Mononuclear cell (primary cell): Measurements from ENCODE around the gene FCSK. TPM values are rescaled to one million over a fixed set of nuclear protein-coding genes. Genes with fewer than 3 reads are reported as not detected.
"Not testable (repeated sequence)": the region's sequence is repeated elsewhere in the genome, so short reads cannot be mapped to it uniquely, and the experiment has no call there.

ENCODE experiments used
- H3K27me3 ChIP-seq: 2 replicates; pipeline ENCODE4 v1.6.0; 2011; ENCODE audit warnings: low read length, control low read depth; ENCODE audit not compliant: insufficient read depth
- H3K4me1 ChIP-seq: 2 replicates; pipeline ENCODE4 v1.5.1; 2011; ENCODE audit warnings: mild to moderate bottlenecking, low read length, control low read depth; ENCODE audit not compliant: insufficient read depth
- H3K4me3 ChIP-seq: 2 replicates; pipeline ENCODE4 v1.5.1; 2011; ENCODE audit warnings: mild to moderate bottlenecking, low read length, moderate library complexity
- H3K9me3 ChIP-seq: 2 replicates; pipeline ENCODE4 v1.5.1; 2011; ENCODE audit warnings: low read depth, mild to moderate bottlenecking, control low read depth, low read length
- total RNA-seq: library from RNA; depleted of rRNA; stranded (reverse); fragments of >200 nt; gene quantifications from one replicate; pipeline ENCODE4 v1.2.3, GENCODE V29; 2012

FCSK gene
- total RNA-seq, 1 donor: 9.2 TPM

DNA sequence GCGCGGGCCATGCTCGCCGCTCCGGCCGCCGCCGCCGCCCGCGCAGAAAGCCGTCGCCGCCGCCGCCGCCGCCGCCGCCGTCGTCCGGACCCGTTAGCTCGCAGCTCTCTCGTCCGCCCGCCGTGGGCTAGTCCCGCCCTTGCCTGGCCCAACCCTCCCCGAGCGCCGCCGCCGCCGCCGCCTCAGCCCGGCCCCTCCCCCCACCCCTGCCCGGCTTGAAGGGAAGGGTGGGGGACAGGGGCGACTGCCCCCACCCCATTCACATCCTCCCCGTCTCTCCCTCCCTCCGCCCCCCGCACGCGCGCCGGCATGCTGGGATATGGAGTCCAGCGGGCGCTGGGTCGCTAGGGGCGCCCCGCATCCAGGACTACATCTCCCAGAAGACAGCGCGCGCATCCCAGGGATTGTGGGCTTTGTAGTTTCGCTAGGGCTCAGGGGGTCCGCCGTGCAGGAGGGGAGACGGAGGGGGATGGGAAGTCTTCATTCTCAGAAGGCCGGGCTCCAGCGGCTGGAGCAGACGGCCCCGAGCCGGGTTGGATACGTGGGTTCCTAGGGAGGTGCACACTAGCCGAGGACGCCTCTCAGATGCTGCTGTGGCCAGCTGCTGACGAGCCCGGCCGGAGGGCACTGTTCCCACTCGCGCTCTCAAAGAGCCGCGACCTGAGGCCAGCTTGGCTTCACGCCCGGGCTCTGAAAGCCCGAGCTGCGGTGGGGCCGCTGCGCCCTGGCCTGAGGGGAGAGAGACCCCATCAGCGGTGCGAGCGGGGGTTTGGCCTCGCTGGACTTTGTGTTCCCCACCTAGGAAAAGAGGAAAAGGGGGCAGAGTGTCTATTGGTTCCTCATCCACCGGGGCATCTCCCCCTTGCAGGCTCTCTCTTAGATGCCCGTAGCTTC lies 15.2 kb upstream of the FCSK start, which contains the start of gene ST3GAL2:
Gene ST3GAL2 (minus strand): TSS at position 132 of the 894 bp plus-strand sequence. CDS start 40,570 bp downstream, outside the sequence.
- H3K4me1 ChIP-seq: peaks cover 41% of the 10 kb centered on the region
- no peaks in the 10 kb centered on the region for H3K27me3 ChIP-seq
- peak within 1 kb of the TSS; percentile 64 for H3K4me3 ChIP-seq
- no peaks in the 10 kb centered on the region for H3K9me3 ChIP-seq

DNA sequence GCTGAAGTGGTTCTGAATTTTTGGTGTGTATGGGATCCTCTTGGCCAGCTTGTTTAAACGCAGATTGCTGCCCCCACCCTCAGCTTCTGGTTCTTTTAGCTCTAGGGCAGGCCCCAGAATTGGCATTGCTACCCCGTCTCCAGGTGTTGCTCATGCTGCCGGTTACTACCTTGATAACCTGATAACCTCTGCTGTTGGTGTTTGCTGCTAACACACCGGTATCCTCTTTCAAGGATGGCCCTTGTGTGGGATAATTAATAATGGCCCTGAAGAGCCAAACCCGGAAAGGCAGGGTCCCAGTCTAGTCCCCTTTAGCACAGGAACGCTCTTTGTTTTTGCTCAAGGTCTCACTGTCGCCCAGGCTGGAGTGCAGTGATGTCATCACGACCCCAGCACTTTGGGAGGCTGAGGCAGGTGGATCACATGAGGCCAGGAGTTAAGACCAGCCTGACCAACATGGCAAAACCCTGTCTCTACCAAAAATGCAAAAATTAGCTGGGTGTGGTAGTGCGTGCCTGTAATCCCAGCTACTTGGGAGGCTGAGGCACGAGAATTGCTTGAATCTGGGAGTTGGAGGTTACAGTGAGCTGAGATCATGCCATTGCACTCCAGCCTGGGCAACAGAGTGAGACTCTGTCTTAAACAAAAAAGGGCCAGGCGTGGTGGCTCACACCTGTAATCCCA lies 14.2 kb upstream of the FCSK start:
- no peaks in the 10 kb centered on the region for H3K9me3 ChIP-seq
- peaks cover 32% of the 10 kb centered on the region for H3K4me1 ChIP-seq
- no peaks in the 10 kb centered on the region for H3K27me3 ChIP-seq
- no peak overlapping the region for H3K4me3 ChIP-seq

- no peaks in the 10 kb centered on the region for H3K9me3 ChIP-seq
- H3K27me3 ChIP-seq: no peaks in the 10 kb centered on the region
- peaks cover 26% of the 10 kb centered on the region for H3K4me1 ChIP-seq
- no peak overlapping the region for H3K4me3 ChIP-seq
These were observed 12.9 kb upstream of the FCSK start for GRCh38 chr16:70441406-70441990.

DNA sequence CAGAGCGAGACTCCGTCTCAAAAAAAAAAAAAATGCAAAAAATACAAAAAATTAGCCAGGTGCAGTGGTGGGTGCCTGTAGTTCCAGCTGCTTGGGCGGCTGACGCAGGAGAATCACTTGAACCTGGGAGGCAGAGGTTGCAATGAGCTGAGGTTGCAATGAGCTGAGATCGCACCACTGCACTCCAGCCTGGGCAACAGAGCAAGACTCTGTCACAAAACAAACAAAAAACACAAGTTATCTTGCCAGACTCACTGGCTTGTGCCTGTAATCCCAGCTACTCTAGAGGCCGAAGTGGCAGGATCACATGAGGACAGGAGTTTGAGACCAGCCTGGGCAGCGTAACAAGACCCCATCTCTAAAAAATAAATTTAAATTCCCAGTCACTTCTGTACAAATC lies 12.1 kb upstream of the FCSK start:
- Histone ChIP-seq H3K4me3 (no peak overlapping the region), H3K9me3 (no peaks in the 10 kb centered on the region), H3K27me3 (no peaks in the 10 kb centered on the region), H3K4me1 (peaks cover 18% of the 10 kb centered on the region)

DNA sequence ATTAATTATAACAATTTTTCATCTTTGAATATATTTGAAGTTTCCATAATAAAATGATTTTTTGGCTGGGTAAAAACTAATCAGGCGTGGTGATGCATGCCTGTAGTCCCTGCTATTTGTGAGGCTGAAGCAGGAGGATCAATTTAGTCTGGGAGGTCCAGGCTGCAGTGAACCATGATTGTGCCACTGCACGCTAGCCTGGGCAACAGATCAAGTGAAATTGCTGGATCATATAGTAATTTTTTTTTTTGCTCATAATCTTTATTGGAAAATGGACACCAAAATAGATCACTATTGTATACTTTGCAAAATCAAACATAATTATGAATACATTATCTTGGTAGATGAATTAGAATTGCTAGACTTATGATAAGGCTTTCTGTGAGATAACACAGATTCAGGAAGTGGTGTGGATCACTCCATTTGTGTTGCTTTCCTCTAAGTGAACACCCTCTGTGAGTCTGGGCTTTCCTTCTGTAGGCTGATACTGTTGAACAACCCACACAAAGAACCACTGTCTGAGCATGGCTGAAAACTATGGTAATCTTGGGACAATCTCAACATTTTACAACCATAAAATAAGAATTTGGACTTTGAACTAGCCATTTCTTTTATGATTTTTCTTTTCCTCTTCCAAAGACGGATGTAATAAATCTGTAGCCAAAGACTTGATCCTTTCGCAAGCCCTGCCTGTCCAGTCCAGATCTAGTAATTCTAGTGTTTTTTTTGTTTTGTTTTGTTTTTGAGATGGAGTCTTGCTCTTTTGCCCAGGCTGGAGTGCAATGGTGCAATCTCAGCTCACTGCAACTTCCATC lies 9.9 kb upstream of the FCSK start:
- Histone ChIP-seq H3K4me1 (peaks cover 6% of the 10 kb centered on the region), H3K9me3 (no peaks in the 10 kb centered on the region), H3K27me3 (no peaks in the 10 kb centered on the region), H3K4me3 (no peak overlapping the region)

- no peaks in the 10 kb centered on the region for H3K27me3 ChIP-seq
- no peak overlapping the region for H3K4me3 ChIP-seq
- no peaks in the 10 kb centered on the region for H3K4me1 ChIP-seq
- no peaks in the 10 kb centered on the region for H3K9me3 ChIP-seq
These were observed 6.3 kb upstream of the FCSK start for GRCh38 chr16:70448075-70448474.

DNA sequence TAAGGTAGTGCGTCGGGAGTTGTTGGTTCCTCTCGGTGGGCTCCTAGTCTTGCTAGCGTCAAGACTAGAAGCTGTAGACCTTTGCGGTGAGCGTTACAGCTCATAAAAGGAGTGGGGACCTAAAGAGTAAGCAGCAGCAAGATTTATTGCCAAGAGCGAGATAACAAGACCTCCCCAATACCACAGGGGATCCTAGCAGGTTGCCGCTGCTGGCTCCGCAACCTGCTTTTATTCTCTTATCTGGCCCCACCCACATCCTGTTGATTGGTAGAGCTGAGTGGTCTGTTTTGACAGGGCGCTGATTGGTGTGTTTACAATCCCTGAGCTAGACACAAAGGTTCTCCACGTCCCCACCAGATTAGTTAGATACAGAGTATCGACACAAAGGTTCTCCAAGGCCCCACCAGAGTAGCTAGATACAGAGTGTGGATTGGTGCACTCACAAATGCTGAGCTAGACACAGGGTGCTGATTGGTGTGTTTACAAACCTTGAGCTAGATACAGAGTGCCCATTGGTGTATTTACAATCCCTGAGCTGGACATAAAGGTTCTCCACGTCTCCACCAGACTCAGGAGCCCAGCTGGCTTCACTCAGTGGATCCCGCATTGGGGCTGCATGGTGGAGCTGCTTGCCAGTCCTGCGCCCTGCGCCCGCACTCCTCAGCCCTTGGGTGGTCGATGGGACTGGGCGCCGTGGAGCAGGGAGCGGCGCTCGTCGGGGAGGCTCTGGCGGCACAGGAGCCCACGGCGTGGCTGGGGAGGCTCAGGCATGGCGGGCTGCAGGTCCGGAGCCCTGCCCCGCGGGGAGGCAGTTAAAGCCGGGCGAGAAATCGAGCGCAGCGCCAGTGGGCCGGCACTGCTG lies 4.0 kb upstream of the FCSK start:
- not testable (repeated sequence) for H3K9me3 ChIP-seq, H3K4me3 ChIP-seq, H3K27me3 ChIP-seq
- peaks cover 12% of the 10 kb centered on the region for H3K4me1 ChIP-seq

DNA sequence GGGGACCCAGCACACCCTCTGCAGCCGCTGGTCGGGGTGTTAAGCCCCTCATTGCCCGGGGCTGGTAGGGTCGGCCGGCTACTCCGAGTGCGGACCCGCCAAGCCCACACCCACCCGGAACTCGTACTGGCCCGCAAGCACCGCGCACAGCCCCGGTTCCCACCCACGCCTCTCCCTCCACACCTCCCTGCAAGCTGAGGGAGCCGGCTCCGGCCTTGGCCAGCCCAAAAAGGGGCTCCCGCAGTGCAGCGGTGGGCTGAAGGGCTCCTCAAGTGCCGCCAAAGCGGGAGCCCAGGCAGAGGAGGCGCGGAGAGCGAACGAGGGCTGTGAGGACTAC lies 3.4 kb upstream of the FCSK start:
- peaks cover 18% of the 10 kb centered on the region for H3K4me1 ChIP-seq
- not testable (repeated sequence) for H3K9me3 ChIP-seq, H3K4me3 ChIP-seq, H3K27me3 ChIP-seq

DNA sequence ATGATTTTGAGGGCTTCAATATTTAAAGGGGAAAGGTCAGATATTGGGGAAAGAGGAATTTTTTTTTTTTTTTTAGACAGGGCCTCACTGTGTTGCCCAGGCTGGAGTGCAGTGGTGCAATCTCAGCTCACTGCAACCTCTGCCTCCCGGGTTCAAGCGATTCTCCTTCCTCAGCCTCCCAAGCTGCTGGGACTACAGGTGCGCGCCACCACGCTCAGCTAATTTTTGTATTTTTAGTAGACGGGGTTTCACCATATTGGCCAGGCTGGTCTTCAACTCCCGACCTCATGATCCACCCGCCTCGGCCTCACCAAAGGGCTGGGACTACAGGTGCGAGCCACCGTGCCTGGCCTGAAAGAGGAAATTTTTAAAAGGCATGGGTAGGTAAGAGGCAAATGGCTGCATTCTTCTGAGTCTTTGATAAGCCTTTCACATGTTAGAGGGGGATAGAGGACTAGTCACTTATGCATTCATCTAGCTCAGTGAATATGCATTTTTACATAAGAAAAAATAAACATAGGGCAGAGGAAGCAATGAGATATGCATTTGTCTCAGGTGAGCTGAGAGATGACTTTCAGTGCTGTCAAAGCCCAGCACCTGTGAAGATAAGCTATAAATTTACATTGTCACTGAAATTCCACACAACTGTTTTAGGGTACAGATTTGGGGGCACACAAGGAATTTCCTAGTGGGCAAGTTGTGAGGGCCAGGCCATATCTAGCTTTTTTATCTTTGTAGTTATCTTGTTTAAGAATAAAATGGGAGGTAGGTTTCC lies 1.1 kb upstream of the FCSK start:
- peak overlapping the region; percentile 86 for H3K4me3 ChIP-seq

GRCh38 chr16:70453892-70454221 lies 538 bp upstream of the FCSK start:
- Histone ChIP-seq H3K4me1 (peaks cover 20% of the 10 kb centered on the region), H3K27me3 (no peaks in the 10 kb centered on the region), H3K4me3 (peak overlapping the region; percentile 86), H3K9me3 (no peaks in the 10 kb centered on the region)

More for the DNA sequence above, 1.1 kb upstream of the FCSK start:
- H3K4me1 ChIP-seq: peaks cover 20% of the 10 kb centered on the region
- no peaks in the 10 kb centered on the region for H3K27me3 ChIP-seq
- H3K9me3 ChIP-seq: no peaks in the 10 kb centered on the region

GRCh38 chr16:70455910-70456309 lies 1.5 kb downstream of the FCSK start:
- Histone ChIP-seq H3K4me3 (no peak overlapping the region), H3K9me3 (no peaks in the 10 kb centered on the region), H3K4me1 (peaks cover 20% of the 10 kb centered on the region), H3K27me3 (no peaks in the 10 kb centered on the region)

GRCh38 chr16:70457446-70458166 lies 3.2 kb downstream of the FCSK start:
- peaks cover 20% of the 10 kb centered on the region for H3K4me1 ChIP-seq
- H3K27me3 ChIP-seq: no peaks in the 10 kb centered on the region
- no peak overlapping the region for H3K4me3 ChIP-seq
- H3K9me3 ChIP-seq: no peaks in the 10 kb centered on the region

DNA sequence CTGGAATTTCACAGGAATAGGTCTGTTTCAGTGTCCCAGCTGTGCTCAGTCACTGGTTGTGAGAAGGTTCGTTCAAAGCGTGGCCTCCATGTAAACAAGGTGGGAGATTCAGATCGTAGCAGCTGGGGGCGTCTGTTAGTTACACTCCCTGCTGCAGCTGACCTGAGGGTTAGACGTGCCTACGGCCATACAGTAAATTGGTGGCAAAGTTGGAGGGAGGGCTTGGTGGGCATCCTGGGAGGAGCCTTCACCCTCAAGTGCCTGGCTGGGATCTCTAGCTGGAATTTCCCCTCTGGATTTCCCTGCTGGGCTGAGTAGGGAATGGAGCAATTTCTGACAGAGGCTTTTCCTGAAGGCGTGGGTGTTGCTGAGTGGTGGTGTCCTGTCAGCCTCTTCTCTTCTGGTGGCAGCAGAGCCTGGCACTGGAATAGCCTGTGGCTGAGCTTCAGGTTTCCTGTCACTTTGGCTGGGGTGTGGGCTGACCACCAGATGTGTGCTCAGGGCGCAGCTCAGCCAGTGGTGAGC lies 6.4 kb downstream of the FCSK start:
- H3K4me1 ChIP-seq: peaks cover 4% of the 10 kb centered on the region
- no peaks in the 10 kb centered on the region for H3K9me3 ChIP-seq
- no peak overlapping the region for H3K4me3 ChIP-seq
- no peaks in the 10 kb centered on the region for H3K27me3 ChIP-seq
